GM20431 (cell line): ENCODE data around the gene BTG3.

Source experiments
- in situ Hi-C: fragments of 300-500 bp; cut with MseI, MboI; formaldehyde crosslinking; loops from one replicate; pipeline ENCODE4 v1.15.0; 2020; ENCODE audit warnings: low sequenced_read_pairs; ENCODE audit not compliant: unreplicated experiment

BTG3 gene

GRCh38 chr21:17612565-17613241 is at the start of gene BTG3:
TSS of gene BTG3 (minus strand) at chr21:17612901. CDS start at chr21:17609144, 3,757 bp downstream.
- in situ Hi-C loops: no loop called here

GRCh38 chr21:17660862-17661261 is 48.2 kb upstream of the BTG3 start:
- in situ Hi-C loops: no loop called here

- in situ Hi-C loops: no loop called here
These were observed 47.8 kb upstream of the BTG3 start for GRCh38 chr21:17660452-17660851.

- in situ Hi-C loops: no loop called here
These were observed 46.2 kb upstream of the BTG3 start for GRCh38 chr21:17658931-17659330.

- in situ Hi-C loops: no loop called here
These were observed 38.8 kb upstream of the BTG3 start for GRCh38 chr21:17651526-17651925.

- in situ Hi-C loops: no loop called here
These were observed 37.6 kb upstream of the BTG3 start for GRCh38 chr21:17650292-17650691.

- in situ Hi-C loops: no loop called here
These were observed 34.1 kb upstream of the BTG3 start for GRCh38 chr21:17646790-17647189.

- in situ Hi-C loops: no loop called here
These were observed 31.5 kb upstream of the BTG3 start for GRCh38 chr21:17644186-17644585.

GRCh38 chr21:17640821-17641220 is 28.1 kb upstream of the BTG3 start:
- in situ Hi-C loops: no loop called here

GRCh38 chr21:17636711-17637110 is 24.0 kb upstream of the BTG3 start:
- in situ Hi-C loops: no loop called here

- in situ Hi-C loops: no loop called here
These were observed 18.5 kb upstream of the BTG3 start for GRCh38 chr21:17631195-17631594.

GRCh38 chr21:17622018-17622417 is 9.3 kb upstream of the BTG3 start:
- in situ Hi-C loops: no loop called here

- in situ Hi-C loops: no loop called here
These were observed 4.1 kb upstream of the BTG3 start for GRCh38 chr21:17616831-17617230.

GRCh38 chr21:17613242-17613676 is 558 bp upstream of the BTG3 start:
- in situ Hi-C loops: no loop called here

GRCh38 chr21:17612023-17612564 is 607 bp downstream of the BTG3 start:
- in situ Hi-C loops: no loop called here

GRCh38 chr21:17611414-17612022 is 1.2 kb downstream of the BTG3 start:
- in situ Hi-C loops: no loop called here

- in situ Hi-C loops: no loop called here
These were observed 1.8 kb downstream of the BTG3 start for GRCh38 chr21:17610911-17611310.

- in situ Hi-C loops: no loop called here
These were observed 3.0 kb downstream of the BTG3 start for GRCh38 chr21:17609681-17610080.

GRCh38 chr21:17607684-17608083 is 5.0 kb downstream of the BTG3 start:
- in situ Hi-C loops: no loop called here

- in situ Hi-C loops: no loop called here
These were observed 9.8 kb downstream of the BTG3 start for GRCh38 chr21:17602874-17603273.

GRCh38 chr21:17598437-17598836 is 14.3 kb downstream of the BTG3 start:
- in situ Hi-C loops: no loop called here

- in situ Hi-C loops: no loop called here
These were observed 15.0 kb downstream of the BTG3 start for GRCh38 chr21:17597680-17598079.
